H9 (cell line): ENCODE results near the gene LRMDA. TPM values are rescaled to one million over a fixed set of nuclear protein-coding genes. Genes with fewer than 3 reads are reported as not detected.

Source experiments
- DNase-seq: peaks from one replicate; pipeline ENCODE4 v3.0.0-alpha.2; 2017
- H2AFZ ChIP-seq: one replicate; pipeline ENCODE4 v1.6.1; 2013; ENCODE audit warnings: mild to moderate bottlenecking, low read length, control low read depth, moderate library complexity
- H2AK5ac ChIP-seq: 2 replicates; pipeline ENCODE4 v1.6.1; 2013; ENCODE audit warnings: low read length, control low read depth, mixed read lengths; ENCODE audit not compliant: insufficient read length
- H2BK120ac ChIP-seq: one replicate; pipeline ENCODE4 v1.6.1; 2013; ENCODE audit warnings: low read depth, mild to moderate bottlenecking, low read length, control low read depth, inconsistent platforms; ENCODE audit not compliant: poor library complexity, severe bottlenecking
- H2BK12ac ChIP-seq: 2 replicates; pipeline ENCODE4 v1.6.1; 2013; ENCODE audit warnings: low read length, control low read depth, mixed read lengths, low read depth; ENCODE audit not compliant: insufficient read length
- H2BK15ac ChIP-seq: 2 replicates; pipeline ENCODE4 v1.6.1; 2013; ENCODE audit warnings: low read depth, low read length, control low read depth
- H2BK20ac ChIP-seq: one replicate; pipeline ENCODE4 v1.6.1; 2013; ENCODE audit warnings: low read depth, mild to moderate bottlenecking, low read length, control low read depth, inconsistent platforms; ENCODE audit not compliant: poor library complexity, severe bottlenecking
- H2BK5ac ChIP-seq: 2 replicates; pipeline ENCODE4 v1.6.1; 2013; ENCODE audit warnings: low read length, control low read depth, mixed read lengths; ENCODE audit not compliant: insufficient read length
- H3K14ac ChIP-seq: 2 replicates; pipeline ENCODE4 v1.6.1; 2013; ENCODE audit warnings: low read length, control low read depth; ENCODE audit not compliant: insufficient read depth
- H3K18ac ChIP-seq: 2 replicates; pipeline ENCODE4 v1.6.1; 2013; ENCODE audit warnings: low read depth, mild to moderate bottlenecking, mixed read lengths, low read length, control low read depth; ENCODE audit not compliant: insufficient read length
- H3K23ac ChIP-seq: 2 replicates; pipeline ENCODE4 v1.6.1; 2013; ENCODE audit warnings: low read length, control low read depth, mixed read lengths, low read depth; ENCODE audit not compliant: insufficient read length
- H3K23me2 ChIP-seq: 2 replicates; pipeline ENCODE4 v1.6.1; 2013; ENCODE audit warnings: low read depth, mild to moderate bottlenecking, mixed read lengths, low read length, control low read depth; ENCODE audit not compliant: insufficient read length, poor library complexity, severe bottlenecking
- H3K27ac ChIP-seq: 2 replicates; pipeline ENCODE4 v1.5.1; 2013; ENCODE audit warnings: low read length, control low read depth, mixed read lengths, low read depth; ENCODE audit not compliant: insufficient read length
- H3K27me3 ChIP-seq: 2 replicates; pipeline ENCODE4 v1.6.1; 2013; ENCODE audit warnings: low read length, control low read depth, inconsistent platforms; ENCODE audit not compliant: insufficient read depth
- H3K4ac ChIP-seq: 2 replicates; pipeline ENCODE4 v1.6.1; 2013; ENCODE audit warnings: low read depth, mild to moderate bottlenecking, control low read depth, inconsistent platforms, low read length, moderate library complexity
- H3K4me1 ChIP-seq: 2 replicates; pipeline ENCODE4 v1.6.1; 2013; ENCODE audit warnings: low read length, control low read depth, inconsistent platforms; ENCODE audit not compliant: insufficient read depth
- H3K4me2 ChIP-seq: 2 replicates; pipeline ENCODE4 v1.6.1; 2013; ENCODE audit warnings: low read length, control low read depth, mixed read lengths; ENCODE audit not compliant: insufficient read length, insufficient read depth
- H3K56ac ChIP-seq: 2 replicates; pipeline ENCODE4 v1.6.1; 2013; ENCODE audit warnings: low read depth, mild to moderate bottlenecking, mixed read lengths, low read length, control low read depth; ENCODE audit not compliant: insufficient read length
- H3K79me1 ChIP-seq: 2 replicates; pipeline ENCODE4 v1.6.1; 2013; ENCODE audit warnings: low read depth, mild to moderate bottlenecking, moderate library complexity, low read length, control low read depth, inconsistent platforms; ENCODE audit not compliant: insufficient read depth, poor library complexity, severe bottlenecking
- H3K79me2 ChIP-seq: 2 replicates; pipeline ENCODE4 v1.6.1; 2013; ENCODE audit warnings: low read length, control low read depth, inconsistent platforms; ENCODE audit not compliant: insufficient read depth
- H3K9ac ChIP-seq: 2 replicates; pipeline ENCODE4 v1.6.1; 2013; ENCODE audit warnings: low read length, control low read depth, mixed read lengths; ENCODE audit not compliant: insufficient read length; ENCODE audit errors: extremely low read depth
- H3K9me3 ChIP-seq: one replicate; pipeline ENCODE4 v1.6.1; 2013; ENCODE audit warnings: low read depth, low read length, inconsistent platforms; ENCODE audit not compliant: control insufficient read depth
- H3T11ph ChIP-seq: one replicate; pipeline ENCODE4 v1.6.1; 2013; ENCODE audit warnings: mild to moderate bottlenecking, low read length, control low read depth, inconsistent platforms
- H4K20me1 ChIP-seq: one replicate; pipeline ENCODE4 v1.6.1; 2013; ENCODE audit not compliant: control insufficient read depth, insufficient read length, insufficient read depth
- H4K5ac ChIP-seq: 2 replicates; pipeline ENCODE4 v1.6.1; 2013; ENCODE audit warnings: low read depth, mild to moderate bottlenecking, mixed read lengths, low read length, control low read depth; ENCODE audit not compliant: insufficient read length
- H4K8ac ChIP-seq: replicated peaks from 2 replicates; pipeline ENCODE4 v1.6.1; 2013; ENCODE audit warnings: low read length, control low read depth, mixed read lengths, low read depth; ENCODE audit not compliant: insufficient read length
- H4K91ac ChIP-seq: 2 replicates; pipeline ENCODE4 v1.6.1; 2013; ENCODE audit warnings: low read depth, mild to moderate bottlenecking, moderate library complexity, mixed read lengths, low read length, control low read depth; ENCODE audit not compliant: insufficient read length
- H3K27ac Mint-ChIP-seq, 3 experiments: 2 replicates in 2 of 3; 3 replicates in 1 of 3; pipeline ENCODE4 v1.8.0; 2020 to 2021; ENCODE audit warnings: mixed read lengths in 3 of 3, mild to moderate bottlenecking in 1 of 3, moderate library complexity in 1 of 3
- H3K27me3 Mint-ChIP-seq: 2 replicates; pipeline ENCODE4 v1.8.0; 2021; ENCODE audit warnings: low read depth, mild to moderate bottlenecking, moderate library complexity, mixed read lengths
- H3K36me3 Mint-ChIP-seq, 3 experiments: 2 replicates in 2 of 3; 3 replicates in 1 of 3; pipeline ENCODE4 v1.8.0; 2020 to 2021; ENCODE audit warnings: low read depth in 3 of 3, mixed read lengths in 3 of 3; ENCODE audit not compliant: insufficient read depth in 1 of 3
- H3K4me1 Mint-ChIP-seq, 2 experiments: 2 replicates each; pipeline ENCODE4 v1.8.0; 2020; ENCODE audit warnings: mixed read lengths in 2 of 2
- H3K4me3 Mint-ChIP-seq, 2 experiments: 2 replicates in 1 of 2; 3 replicates in 1 of 2; pipeline ENCODE4 v1.8.0; 2020 to 2021; ENCODE audit warnings: mild to moderate bottlenecking in 2 of 2, mixed read lengths in 2 of 2, moderate library complexity in 1 of 2
- H3K9me3 Mint-ChIP-seq, 2 experiments: 2 replicates in 1 of 2; 3 replicates in 1 of 2; pipeline ENCODE4 v1.8.0; 2020; ENCODE audit warnings: mild to moderate bottlenecking in 2 of 2, mixed read lengths in 2 of 2, moderate library complexity in 1 of 2
- whole genome bisulfite sequencing: extraction: QIAGEN DNeasy Blood & Tissue Kit; methylation state at CpG from one replicate; pipeline ENCODE4 v1.1.7; 2013; ENCODE audit warnings: missing lambda C conversion rate, low lambda C conversion rate, mixed read lengths; ENCODE audit not compliant: insufficient read length; ENCODE audit errors: extremely low coverage; 5-methylcytosine and 5-hydroxymethylcytosine counted together
- total RNA-seq: library from RNA; stranded (reverse); gene quantifications from 2 replicates; pipeline ENCODE4 v1.2.1, GENCODE V29; 2021
- TF ChIP-seq, protein P1 (sequence below): fragments of 200-600 bp; sonication (generic); conservative IDR thresholded peaks from 3 replicates; pipeline ENCODE4 v1.8.0; 2021; ENCODE audit warnings: antibody characterized with exemption, mild to moderate bottlenecking

The LRMDA gene
- total RNA-seq, 1 experiment from 2014 or later: 1.8 TPM

DNA sequence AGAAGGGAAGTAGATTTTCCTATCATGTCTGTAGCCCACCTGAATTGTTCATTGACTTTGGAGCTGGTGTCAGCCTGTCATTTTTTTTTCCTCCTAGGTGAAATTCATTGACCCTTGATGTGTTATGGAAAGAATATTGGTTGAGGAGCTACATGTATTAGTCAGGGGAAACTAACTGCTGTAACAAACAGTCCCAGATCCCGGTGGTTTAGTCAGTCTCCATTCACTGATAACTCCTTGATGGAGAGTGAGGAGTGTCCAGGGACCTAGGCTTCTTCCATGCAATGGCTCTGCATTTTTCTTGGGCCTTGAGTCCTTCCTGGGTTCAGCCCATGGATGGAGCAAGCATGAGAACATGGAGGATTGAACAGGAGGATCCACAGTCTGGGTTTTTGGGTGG, 643.2 kb downstream of the LRMDA start:
- peaks cover 7 to 16% of the 10 kb centered on the region in 2 experiments; a peak in 4 of 5 replicates for H3K9me3 Mint-ChIP-seq
- no peak for DNase-seq
- H3K4me3 Mint-ChIP-seq: no peak overlapping the region
- H3K4me1 Mint-ChIP-seq: peaks cover 0 to 3% of the 10 kb centered on the region in 2 experiments; a peak in 2 of 4 replicates
- no peak overlapping the region for H2BK15ac ChIP-seq
- H3K18ac ChIP-seq: no peak overlapping the region
- no peak overlapping the region for H3K23ac ChIP-seq
- H2BK12ac ChIP-seq: no peak overlapping the region
- H4K5ac ChIP-seq: no peak overlapping the region
- TF ChIP-seq, protein P1, sequence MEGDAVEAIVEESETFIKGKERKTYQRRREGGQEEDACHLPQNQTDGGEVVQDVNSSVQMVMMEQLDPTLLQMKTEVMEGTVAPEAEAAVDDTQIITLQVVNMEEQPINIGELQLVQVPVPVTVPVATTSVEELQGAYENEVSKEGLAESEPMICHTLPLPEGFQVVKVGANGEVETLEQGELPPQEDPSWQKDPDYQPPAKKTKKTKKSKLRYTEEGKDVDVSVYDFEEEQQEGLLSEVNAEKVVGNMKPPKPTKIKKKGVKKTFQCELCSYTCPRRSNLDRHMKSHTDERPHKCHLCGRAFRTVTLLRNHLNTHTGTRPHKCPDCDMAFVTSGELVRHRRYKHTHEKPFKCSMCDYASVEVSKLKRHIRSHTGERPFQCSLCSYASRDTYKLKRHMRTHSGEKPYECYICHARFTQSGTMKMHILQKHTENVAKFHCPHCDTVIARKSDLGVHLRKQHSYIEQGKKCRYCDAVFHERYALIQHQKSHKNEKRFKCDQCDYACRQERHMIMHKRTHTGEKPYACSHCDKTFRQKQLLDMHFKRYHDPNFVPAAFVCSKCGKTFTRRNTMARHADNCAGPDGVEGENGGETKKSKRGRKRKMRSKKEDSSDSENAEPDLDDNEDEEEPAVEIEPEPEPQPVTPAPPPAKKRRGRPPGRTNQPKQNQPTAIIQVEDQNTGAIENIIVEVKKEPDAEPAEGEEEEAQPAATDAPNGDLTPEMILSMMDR: no peak
- no peak overlapping the region for H3K14ac ChIP-seq
- H3K79me2 ChIP-seq: no peaks in the 10 kb centered on the region
- H3K4ac ChIP-seq: no peak overlapping the region
- H4K91ac ChIP-seq: no peak overlapping the region
- no peaks in the 10 kb centered on the region for H3K9me3 ChIP-seq
- no peaks in the 10 kb centered on the region for H3K4me1 ChIP-seq
- H3K4me2 ChIP-seq: no peak overlapping the region
- H3K27ac Mint-ChIP-seq: no peak overlapping the region
- H3K27me3 Mint-ChIP-seq: peaks cover 16% of the 10 kb centered on the region
- H3K9ac ChIP-seq: no peak overlapping the region
- no peak overlapping the region for H4K8ac ChIP-seq
- no peak overlapping the region for H2BK120ac ChIP-seq
- no peak overlapping the region for H2BK5ac ChIP-seq
- no peak overlapping the region for H2AFZ ChIP-seq
- H3K36me3 Mint-ChIP-seq: peaks cover 0 to 12% (median 7%) of the 10 kb centered on the region in 3 experiments; a peak in 5 of 7 replicates
- no peaks in the 10 kb centered on the region for H4K20me1 ChIP-seq
- H3K27me3 ChIP-seq: no peaks in the 10 kb centered on the region
- no peak overlapping the region for H3K27ac ChIP-seq
- H2BK20ac ChIP-seq: no peak overlapping the region
- H3T11ph ChIP-seq: no peak overlapping the region
- H3K79me1 ChIP-seq: no peaks in the 10 kb centered on the region
- H2AK5ac ChIP-seq: no peak overlapping the region
- no peak overlapping the region for H3K56ac ChIP-seq
- no peaks in the 10 kb centered on the region for H3K23me2 ChIP-seq
- WGBS: no CpG with 5 or more reads among the region's 1 CpG
